AG08395 (cell line): ENCODE data around the gene TLK1.
"Not testable (repeated sequence)": the region's sequence is repeated elsewhere in the genome, so short reads cannot be mapped to it uniquely, and the experiment has no call there.

ENCODE experiments used
- DNase-seq: peaks from one replicate; pipeline ENCODE4 v3.0.0; 2012; ENCODE audit warnings: mixed read lengths, low spot score

Gene TLK1

GRCh38 chr2:171083451-171083850, 77.2 kb downstream of the TLK1 start:
- DNase-seq, result no peak

- DNase-seq, result no peak
These were observed 79.0 kb downstream of the TLK1 start for GRCh38 chr2:171081649-171082111.

DNA sequence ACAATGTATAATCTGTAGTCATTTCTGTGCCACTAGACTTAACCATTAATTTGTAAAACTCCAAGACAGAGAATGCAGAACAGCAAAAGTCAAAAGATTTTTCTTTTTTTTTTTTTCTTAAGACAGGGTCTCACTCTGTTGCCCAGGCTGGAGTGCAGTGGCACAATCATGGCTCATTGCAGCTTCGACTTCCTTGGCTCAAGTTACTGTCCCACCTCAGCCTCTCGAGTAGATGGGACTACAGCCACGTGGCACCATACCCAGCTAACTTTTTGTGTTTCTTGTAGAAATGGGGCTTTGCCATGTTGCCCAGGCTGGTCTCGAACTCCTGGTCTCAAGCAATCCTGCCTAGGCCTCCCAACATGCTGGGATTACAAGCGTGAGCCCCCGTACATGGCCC, 80.1 kb downstream of the TLK1 start:
- no peak for DNase-seq

- DNase-seq, result not testable (repeated sequence)
These were observed 84.3 kb downstream of the TLK1 start for GRCh38 chr2:171076422-171076821.

DNA sequence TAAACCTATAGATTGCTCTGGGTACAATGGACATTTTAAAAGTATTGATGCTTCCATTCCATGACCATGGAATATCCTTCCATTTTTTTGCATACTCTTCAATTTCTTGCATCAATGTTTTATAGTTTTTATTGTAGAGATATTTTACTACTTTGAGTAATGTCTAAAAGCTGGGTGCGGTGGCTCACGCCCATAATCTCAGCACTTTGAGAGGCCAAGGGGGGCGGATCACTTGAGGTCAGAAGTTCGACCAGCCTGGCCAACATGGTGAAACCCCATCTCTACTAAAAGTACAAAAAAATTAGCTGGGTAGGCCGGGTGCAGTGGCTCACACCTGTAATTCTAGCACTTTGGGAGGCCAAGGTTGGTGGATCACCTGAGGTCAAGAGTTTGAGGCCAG, 88.5 kb downstream of the TLK1 start:
- no peak for DNase-seq

- no peak for DNase-seq
These were observed 91.3 kb downstream of the TLK1 start for GRCh38 chr2:171069286-171069956.

GRCh38 chr2:171066110-171066509, 94.6 kb downstream of the TLK1 start:
- no peak for DNase-seq

DNA sequence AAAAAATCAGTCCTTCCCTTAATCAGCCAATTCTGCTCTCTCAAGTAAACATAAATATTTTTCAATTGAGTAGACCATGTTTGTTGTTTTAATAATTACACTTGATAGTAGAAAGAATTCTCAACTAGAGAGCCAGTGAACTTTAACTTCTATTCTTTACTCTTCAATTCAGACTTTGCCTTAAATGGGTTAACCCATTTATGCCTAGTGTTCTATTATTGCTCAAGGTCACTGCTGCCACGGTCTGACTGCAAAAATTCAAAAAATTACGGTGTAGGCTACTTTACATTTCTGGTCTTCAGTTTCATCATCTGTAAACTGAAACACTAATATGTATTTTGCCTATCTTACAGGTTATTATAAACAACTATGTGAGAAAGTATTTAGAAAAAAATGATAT, 103.1 kb downstream of the TLK1 start:
- DNase-seq, result no peak

- DNase-seq, result peak; percentile 4
These were observed 104.4 kb downstream of the TLK1 start for GRCh38 chr2:171056307-171056706.

GRCh38 chr2:171049691-171050090, 111.0 kb downstream of the TLK1 start:
- no peak for DNase-seq

DNA sequence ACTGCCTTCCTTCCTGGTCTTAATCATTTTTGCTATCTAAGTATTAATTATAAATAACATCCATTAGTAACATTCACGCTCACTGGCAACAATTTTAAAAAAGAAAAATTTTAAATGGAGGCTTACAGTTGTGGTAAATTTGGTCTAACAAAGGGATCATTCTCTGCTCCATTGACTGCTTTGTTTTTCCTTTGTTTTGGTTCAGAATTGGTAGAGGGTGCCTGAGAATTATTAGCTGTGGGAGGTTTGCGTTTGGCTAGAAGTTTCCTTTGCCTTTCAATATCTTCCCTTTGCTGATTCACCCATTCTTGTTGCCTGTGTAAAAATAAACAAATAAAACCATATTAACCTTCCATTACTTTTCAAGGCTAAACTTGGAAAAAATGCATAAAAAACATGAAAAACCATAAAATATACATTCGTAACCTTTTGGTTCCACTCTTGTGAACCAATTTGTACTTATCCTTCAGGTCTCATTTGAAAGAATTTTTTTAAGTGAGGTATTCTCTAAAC, 114.6 kb downstream of the TLK1 start:
- DNase-seq, result no peak

DNA sequence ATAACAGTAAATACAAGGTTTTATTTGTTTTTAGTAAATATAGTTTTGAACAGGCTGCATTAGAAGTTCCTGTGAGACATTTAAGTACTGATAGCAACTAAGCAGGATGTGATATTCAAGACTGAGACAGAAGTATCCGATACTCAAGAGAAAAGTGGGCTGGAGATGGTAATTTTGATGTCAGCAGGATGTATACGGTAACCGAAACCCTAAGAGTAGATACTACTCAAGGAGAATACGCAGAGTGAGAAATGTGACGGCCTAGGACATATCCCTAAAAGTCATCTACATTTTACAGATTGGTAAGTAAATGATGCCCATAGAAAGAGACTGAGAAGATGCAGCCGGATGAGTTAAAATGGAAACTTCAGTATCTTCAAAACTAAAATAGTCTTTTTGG, 116.3 kb downstream of the TLK1 start:
- DNase-seq, result no peak

DNA sequence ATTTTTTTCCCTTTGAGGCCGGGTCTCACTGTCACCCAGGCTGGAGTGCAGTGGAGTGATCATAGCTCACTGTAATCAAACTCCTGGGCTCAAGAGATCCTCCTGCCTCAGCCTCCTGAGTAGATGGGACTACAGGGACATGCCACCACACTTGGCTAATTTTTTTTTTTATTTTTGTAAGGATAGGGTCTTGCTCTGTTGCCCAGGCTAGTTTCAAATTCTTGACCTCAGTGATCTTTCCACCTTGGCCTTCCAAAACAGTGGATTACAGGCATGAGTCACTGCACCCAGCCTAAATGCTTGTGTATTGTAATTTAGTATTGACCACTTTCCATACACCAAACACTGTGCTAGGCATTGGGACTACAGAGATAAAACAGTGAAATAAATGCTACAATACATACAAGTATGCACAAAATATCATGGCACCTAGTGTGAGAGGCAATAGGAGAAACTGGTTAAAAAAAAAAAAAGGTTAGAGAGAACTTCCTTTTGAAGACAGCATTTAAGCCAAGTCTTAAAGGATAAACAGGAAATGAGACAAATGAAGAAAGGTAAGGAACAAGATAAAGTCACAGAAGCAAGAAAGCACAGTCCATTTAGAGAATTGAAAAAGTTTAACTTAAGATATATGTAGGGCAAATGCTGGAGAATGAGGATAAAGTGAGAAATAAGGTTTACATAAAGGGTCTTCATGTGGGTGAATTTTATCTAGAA, 118.3 kb downstream of the TLK1 start:
- no peak for DNase-seq

DNA sequence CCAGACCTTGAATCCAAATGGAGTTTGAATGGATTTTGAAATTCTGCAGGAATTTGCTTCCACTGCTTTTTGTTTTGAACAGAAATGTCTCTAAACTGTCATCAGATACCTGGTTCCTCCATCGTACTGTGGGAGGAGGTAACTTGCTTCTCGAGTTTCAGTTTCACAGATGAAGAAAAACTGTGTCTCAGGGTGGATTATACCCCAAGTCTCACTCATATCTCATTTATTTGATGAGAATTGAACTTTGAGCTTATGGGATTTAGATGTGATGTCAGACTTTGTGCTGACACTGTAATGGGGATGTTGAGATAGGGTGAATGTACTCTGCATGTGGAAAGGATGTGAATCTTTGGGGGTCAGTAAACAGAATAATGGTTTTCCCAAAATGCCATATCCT, 124.2 kb downstream of the TLK1 start:
- no peak for DNase-seq

DNA sequence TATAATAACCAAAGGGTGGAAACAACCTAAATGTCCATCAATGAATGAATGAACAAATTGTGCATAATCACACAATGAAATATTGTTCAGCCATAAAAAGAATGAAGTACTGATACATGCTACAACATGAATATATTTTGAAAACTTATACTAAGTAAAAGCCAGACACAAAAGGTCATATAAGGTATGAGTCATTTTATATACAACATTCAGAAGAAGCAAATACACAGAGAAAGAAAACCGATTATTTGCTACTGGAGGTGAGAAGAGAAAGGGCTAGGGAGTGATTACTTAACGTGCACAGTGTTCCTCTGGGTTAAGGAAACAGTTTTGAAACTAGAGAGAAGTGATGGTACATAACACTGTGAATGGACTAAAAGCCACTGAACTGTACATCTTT, 126.4 kb downstream of the TLK1 start:
- no peak for DNase-seq

DNA sequence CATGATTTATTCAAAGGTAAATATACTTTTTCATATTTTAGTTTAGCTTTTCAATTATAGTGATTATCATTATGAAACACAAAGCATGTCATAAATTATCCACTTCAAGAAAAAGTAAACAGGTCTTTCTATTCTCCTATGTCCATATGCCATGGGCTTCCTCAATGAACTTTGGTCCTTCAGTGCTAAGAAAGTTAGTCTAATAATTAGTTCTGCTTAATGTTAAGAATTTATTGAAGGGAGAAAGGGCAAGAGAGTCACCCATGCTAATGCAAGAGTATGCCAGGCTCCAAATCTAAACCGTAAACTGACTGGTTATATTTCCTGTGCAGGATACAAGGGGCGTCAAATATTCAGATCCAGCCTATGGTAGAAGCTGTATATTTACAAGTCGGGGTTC, 135.5 kb downstream of the TLK1 start:
- no peak for DNase-seq

DNA sequence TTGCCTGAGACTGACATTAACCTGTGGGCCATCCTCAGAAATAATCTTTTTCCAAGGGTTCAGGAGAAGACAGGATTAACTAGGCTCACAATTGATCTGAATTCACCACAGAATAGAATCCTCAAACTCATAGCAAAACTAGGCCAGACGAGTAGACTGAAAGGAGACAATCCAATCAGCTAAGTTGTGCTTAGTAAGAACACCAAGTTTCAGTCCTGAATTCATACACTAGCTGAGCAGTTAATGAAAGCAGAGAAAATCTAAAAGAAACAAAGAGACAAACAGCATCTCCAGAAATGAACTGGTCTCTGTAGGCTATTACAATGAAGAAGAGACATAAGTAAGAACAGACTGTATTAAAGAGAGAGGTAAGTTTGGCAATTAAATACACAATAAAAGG, 142.2 kb downstream of the TLK1 start:
- no peak for DNase-seq

DNA sequence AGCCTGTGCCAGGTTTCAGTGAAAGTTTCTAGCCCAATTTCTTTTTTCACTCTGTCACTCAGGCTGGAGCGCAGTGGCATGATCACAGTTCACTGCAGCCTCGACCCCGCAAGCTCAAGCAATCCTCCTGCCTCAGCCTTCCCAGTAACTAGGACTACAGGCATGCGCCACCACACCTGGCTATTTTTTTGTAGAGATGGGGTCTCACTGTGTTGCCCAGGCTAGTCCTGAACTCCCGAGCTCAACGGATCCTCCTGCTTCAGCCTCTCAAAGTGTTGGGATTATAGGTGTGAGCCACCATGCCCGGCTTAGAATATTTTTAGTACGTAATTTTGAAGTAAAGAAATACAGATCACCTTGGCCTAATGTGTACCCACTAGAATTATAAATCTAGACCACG, 144.6 kb downstream of the TLK1 start:
- DNase-seq, result no peak

DNA sequence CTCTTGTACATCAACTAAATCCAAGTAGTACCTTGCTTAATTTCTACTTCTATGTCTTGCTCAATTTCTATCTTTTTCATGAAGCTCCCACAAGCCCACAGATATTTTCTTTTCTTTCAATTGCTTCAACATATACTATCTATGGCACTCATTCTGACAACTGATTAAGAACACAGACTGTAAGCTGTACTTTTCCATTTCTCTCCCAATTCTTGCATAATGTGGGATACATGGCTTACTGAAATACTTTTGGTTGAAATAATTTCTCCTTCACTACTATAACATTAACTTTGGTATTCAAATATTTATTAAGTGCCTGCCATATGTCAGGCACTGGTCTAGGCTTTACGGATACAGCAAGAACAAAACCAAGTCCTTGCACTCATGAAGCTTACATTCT, 146.8 kb downstream of the TLK1 start:
- no peak for DNase-seq

DNA sequence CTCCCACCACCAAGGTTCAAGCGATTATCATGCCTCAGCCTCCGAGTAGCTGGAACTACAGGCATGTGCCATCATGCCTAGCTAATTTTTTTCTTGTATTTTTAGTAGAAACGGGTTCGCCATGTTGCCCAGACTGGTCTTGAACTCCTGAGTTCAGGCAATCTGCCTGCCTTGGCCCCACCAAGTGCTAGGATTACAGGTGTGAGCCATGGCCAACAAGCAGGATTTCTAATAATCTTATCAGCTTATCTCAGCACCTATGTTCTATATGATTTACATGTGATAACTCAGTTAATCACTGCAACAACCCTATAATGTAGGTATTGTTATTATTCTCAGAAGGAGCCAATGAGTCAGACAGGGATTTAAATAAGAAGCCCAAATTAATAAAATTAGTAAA, 151.3 kb downstream of the TLK1 start:
- no peak for DNase-seq

DNA sequence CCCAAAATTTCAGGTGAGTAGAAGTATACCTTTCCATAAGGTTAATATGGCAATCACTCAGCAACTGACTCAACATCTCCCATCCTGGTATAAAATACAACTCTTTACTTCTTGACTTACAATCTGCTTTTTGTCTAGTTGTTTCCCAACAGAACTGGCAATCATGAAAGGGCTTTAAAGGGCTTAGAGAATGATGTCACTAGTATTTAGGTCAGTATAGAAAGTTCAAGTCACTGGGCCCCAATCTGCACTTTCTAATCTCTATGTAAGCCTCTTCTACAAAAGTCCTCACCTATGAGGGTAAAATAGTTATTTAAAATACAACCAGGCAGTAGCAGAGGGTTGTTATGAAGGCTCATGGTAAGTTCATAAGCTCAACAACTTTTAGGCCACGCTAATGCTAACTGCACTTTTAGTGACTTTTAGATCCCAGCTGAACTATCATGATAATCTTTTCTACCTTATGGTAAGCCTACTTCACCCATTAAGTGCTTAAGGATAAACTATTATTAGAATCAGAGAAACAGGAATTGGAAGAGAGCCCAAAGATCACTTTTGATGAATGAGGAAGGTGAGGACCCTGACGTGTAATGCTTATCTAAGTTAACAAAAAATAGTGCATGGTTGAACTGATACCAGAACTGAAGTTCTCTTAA, 152.0 kb downstream of the TLK1 start:
- DNase-seq, result no peak

GRCh38 chr2:171004833-171005232, 155.9 kb downstream of the TLK1 start:
- no peak for DNase-seq

GRCh38 chr2:171004363-171004762, 156.3 kb downstream of the TLK1 start:
- no peak for DNase-seq
